K562 (cell line): ENCODE measurements around the gene CIAO1. TPM values are rescaled to one million over a fixed set of nuclear protein-coding genes. Genes with fewer than 3 reads are reported as not detected.

Experiments
- BHLHE40 ChIP-seq: IDR thresholded peaks from 2 replicates; pipeline ENCODE4 v1.6.1; 2011; ENCODE audit warnings: low read length, improper control_type of control experiment
- CCNT2 ChIP-seq: IDR thresholded peaks from 2 replicates; pipeline ENCODE4 v1.6.1; 2011; ENCODE audit warnings: borderline replicate concordance, low read depth, mild to moderate bottlenecking, moderate library complexity, mixed read lengths, low read length; ENCODE audit not compliant: insufficient read length; ENCODE audit errors: extremely low read depth
- CEBPB ChIP-seq: fragments of 450-650 bp; IDR thresholded peaks from 2 replicates; pipeline ENCODE4 v1.6.1; 2016; ENCODE audit warnings: missing genetic modification characterization, missing compliant biosample characterization
- CREB3L1 ChIP-seq: fragments of 450-650 bp; IDR thresholded peaks from 2 replicates; pipeline ENCODE4 v1.6.1; 2014; ENCODE audit warnings: low read depth, mild to moderate bottlenecking, moderate library complexity, borderline replicate concordance
- CTCFL ChIP-seq: IDR thresholded peaks from 2 replicates; pipeline ENCODE4 v1.6.1; 2011; ENCODE audit warnings: borderline replicate concordance, low read depth, mild to moderate bottlenecking, moderate library complexity, low read length; ENCODE audit not compliant: insufficient read depth, poor library complexity, severe bottlenecking
- ETS1 ChIP-seq: conservative IDR thresholded peaks from 2 replicates; pipeline ENCODE4 v1.6.1; 2011; ENCODE audit warnings: low read depth, mild to moderate bottlenecking, low read length; ENCODE audit not compliant: control insufficient read depth
- GTF2F1 ChIP-seq: IDR thresholded peaks from 2 replicates; pipeline ENCODE4 v1.6.1; 2011; ENCODE audit warnings: low read depth, low read length, improper control_type of control experiment
- NEUROD1 ChIP-seq: fragments of 150-350 bp; IDR thresholded peaks from 2 replicates; pipeline ENCODE4 v1.6.1; 2014; ENCODE audit warnings: borderline replicate concordance, low read length, low read depth; ENCODE audit not compliant: partially characterized antibody
- NR2C2 ChIP-seq, 2 experiments: fragments of 200-800 bp in 1 of 2; sonication (Bioruptor generic) in 1 of 2; sonication (generic) in 1 of 2; formaldehyde crosslinking in 1 of 2; IDR thresholded peaks; 2 replicates each; pipeline versions ENCODE4 v1.6.1 to v1.8.0; 2016 to 2022; ENCODE audit warnings: mild to moderate bottlenecking in 1 of 2, missing compliant biosample characterization in 1 of 2, missing genetic modification characterization in 1 of 2, missing genetic modification reagents in 1 of 2
- PHF20 ChIP-seq: fragments of 450-650 bp; IDR thresholded peaks from 2 replicates; pipeline ENCODE4 v1.6.1; 2018; ENCODE audit not compliant: partially characterized antibody
- POLR2H ChIP-seq: IDR thresholded peaks from 2 replicates; pipeline ENCODE4 v1.6.1; 2016; ENCODE audit warnings: missing genetic modification characterization, low read depth, mild to moderate bottlenecking, control low read depth, missing compliant biosample characterization, moderate library complexity
- RB1 ChIP-seq: fragments of 450-650 bp; IDR thresholded peaks from 2 replicates; pipeline ENCODE4 v1.6.1; 2017; ENCODE audit warnings: low read depth, mild to moderate bottlenecking
- RBBP5 ChIP-seq: fragments of 200-600 bp; sonication (generic); IDR thresholded peaks from 2 replicates; pipeline ENCODE4 v1.6.1; 2012; ENCODE audit warnings: borderline replicate concordance, mild to moderate bottlenecking, low read length, control low read depth, inconsistent platforms; ENCODE audit not compliant: insufficient read depth, poor library complexity, severe bottlenecking
- SIX5 ChIP-seq, 2 experiments: IDR thresholded peaks; 2 replicates each; pipeline ENCODE4 v1.6.1; 2011; ENCODE audit warnings: low read length in 2 of 2, borderline replicate concordance in 1 of 2, low read depth in 1 of 2, mild to moderate bottlenecking in 1 of 2, moderate library complexity in 1 of 2; ENCODE audit not compliant: insufficient read depth in 1 of 2
- TCFL5 ChIP-seq: fragments of 250-450 bp; sonication (Bioruptor Pico); conservative IDR thresholded peaks from 2 replicates; pipeline ENCODE4 v1.6.1; 2021; ENCODE audit warnings: mild to moderate bottlenecking, moderate library complexity, matching md5 sums
- THAP7 ChIP-seq: fragments of 250-450 bp; sonication (Bioruptor Pico); IDR thresholded peaks from 2 replicates; pipeline ENCODE4 v1.5.0; 2021
- TRIM24 ChIP-seq, 2 experiments: fragments of 450-650 bp; IDR thresholded peaks; 2 replicates each; pipeline ENCODE4 v1.6.1; 2016
- ZNF507 ChIP-seq: conservative IDR thresholded peaks from 2 replicates; pipeline ENCODE4 v1.6.1; 2017; ENCODE audit warnings: missing genetic modification characterization, missing compliant biosample characterization
- ZNF766 ChIP-seq: fragments of 200-800 bp; sonication (Bioruptor generic); conservative IDR thresholded peaks from 2 replicates; pipeline ENCODE4 v1.6.1; 2016; ENCODE audit warnings: missing genetic modification characterization, missing compliant biosample characterization
- polyA plus RNA-seq, 8 experiments: library from polyadenylated mRNA; depleted of rRNA in 4 of 8; stranded (reverse) in 5 of 8; unstranded in 3 of 8; fragments of >200 nt; fragmentation: Nextera tagmentation in 2 of 8; fragmentation: Illumina TruSeq in 1 of 8; extraction: Ambion mirVana in 2 of 8; extraction: Trizol in 1 of 8; gene quantifications; 2 replicates each; pipeline versions ENCODE4 v1.2.1 to v1.2.3, GENCODE V29; 2011 to 2014; ENCODE audit warnings: inconsistent platforms in 1 of 8, missing spikeins in 1 of 8
- total RNA-seq, 7 experiments: library from RNA; depleted of rRNA in 6 of 7; stranded (reverse); fragments of >200 nt in 6 of 7; fragmentation: Illumina TruSeq in 2 of 7; extraction: Trizol in 2 of 7; gene quantifications; 2 replicates each; pipeline versions ENCODE4 v1.2.1 to v1.2.3, GENCODE V29; 2011 to 2021; ENCODE audit warnings: low replicate concordance in 1 of 7

The CIAO1 gene
- total and polyA plus RNA-seq, 9 of the 15 experiments (the other 6 are each of a cell fraction or from before 2014, with no cell fraction given) = 11.4 to 156 (median 92.8) TPM

GRCh38 chr2:96305091-96305978 lies 39.3 kb downstream of the CIAO1 start, which contains the start of gene SNRNP200 (continued):
- TF ChIP-seq POLR2H (tag) = peak; percentile 89
- TF ChIP-seq ZNF766 (CRISPR knock-in tag) = no peak
- TF ChIP-seq RB1 = peak; percentile 85; the same call in 1 of the 2 replicates
- TF ChIP-seq RBBP5 = peak; percentile 89
- TF ChIP-seq ZNF507 = no peak
- TF ChIP-seq SIX5 (IDR thresholded peaks at IDR 0.05; ENCODE audit: borderline replicate concordance in 1 of 2, insufficient read depth in 1 of 2, low read depth in 1 of 2, low read length in 2 of 2) = peak; percentile 32 to 41; a peak in 2 of 4 replicates
- TF ChIP-seq ETS1 = peak; percentile 83
- TF ChIP-seq CCNT2 = peak; percentile 50
- TF ChIP-seq TRIM24 (IDR thresholded peaks at IDR 0.05) = peak in 1 of 2 experiments; percentile 93; a peak in 2 of 4 replicates
- no peak for TF ChIP-seq GTF2F1
- peak; percentile 73 for TF ChIP-seq NEUROD1
- TF ChIP-seq TCFL5 (CRISPR knock-in tag) = no peak
- TF ChIP-seq CREB3L1 = peak; percentile 53; the same call in 1 of the 2 replicates
- no peak for TF ChIP-seq BHLHE40
- peak; percentile 100 for TF ChIP-seq NR2C2 (CRISPR knock-in tag; IDR thresholded peaks at IDR 0.05)
- peak; percentile 100 for TF ChIP-seq NR2C2 (tag; IDR thresholded peaks at IDR 0.05)
- peak; percentile 82 for TF ChIP-seq THAP7 (CRISPR knock-in tag)
- peak; percentile 62; the same call in 1 of the 2 replicates for TF ChIP-seq CEBPB (tag)
- peak; percentile 96 for TF ChIP-seq PHF20
- no peak for TF ChIP-seq CTCFL
